NT2/D1 (cell line): ENCODE measurements around the gene IL15.

Source experiments
- SUZ12 ChIP-seq: IDR thresholded peaks from 2 replicates; pipeline ENCODE4 v1.6.1; 2011; ENCODE audit not compliant: insufficient read length, insufficient read depth; ENCODE audit errors: extremely low read depth
- YY1 ChIP-seq: IDR thresholded peaks from 2 replicates; pipeline ENCODE4 v1.6.1; 2011; ENCODE audit not compliant: insufficient read length, insufficient read depth
- ZNF274 ChIP-seq: IDR thresholded peaks from 2 replicates; pipeline ENCODE4 v1.6.1; 2011; ENCODE audit warnings: mild to moderate bottlenecking, low read depth, low read length

GRCh38 chr4:141675384-141675783 lies 39.0 kb downstream of the IL15 start:
- TF ChIP-seq SUZ12: no peak
- TF ChIP-seq ZNF274: no peak
- TF ChIP-seq YY1: no peak
